WTC11 (cell line): ENCODE measurements around the gene FRMD4A. TPM values are rescaled to one million over a fixed set of nuclear protein-coding genes. Genes with fewer than 3 reads are reported as not detected.

Experiments
- ATAC-seq: fragments of 200-7000 bp; cut with Tn5 transposase; 2 replicates; pipeline ENCODE4 v1.10.0; 2021; ENCODE audit warnings: mild to moderate bottlenecking, moderate library complexity
- CTCF ChIA-PET: fragments of 300-600 bp; sonication (Branson Sonifier 250); formaldehyde crosslinking; loops from one replicate; lab custom pipeline; 2021; ENCODE audit warnings: antibody characterized with exemption; lab: Charles Lee
- POLR2A ChIA-PET: fragments of 350-600 bp; sonication (Branson Sonifier 250); formaldehyde crosslinking; loops from one replicate; lab custom pipeline; 2021; ENCODE audit warnings: antibody characterized with exemption; lab: Charles Lee
- DNase-seq: peaks from one replicate; pipeline ENCODE4 v3.0.0; 2021; ENCODE audit warnings: low spot score
- H3K27ac Mint-ChIP-seq: 2 replicates; pipeline ENCODE4 v1.8.0; 2021; ENCODE audit warnings: mixed read lengths
- H3K27me3 Mint-ChIP-seq: 2 replicates; pipeline ENCODE4 v1.8.0; 2021; ENCODE audit warnings: low read depth, mild to moderate bottlenecking, moderate library complexity, mixed read lengths
- H3K36me3 Mint-ChIP-seq: 2 replicates; pipeline ENCODE4 v1.8.0; 2021; ENCODE audit warnings: mixed read lengths
- H3K4me1 Mint-ChIP-seq: 2 replicates; pipeline ENCODE4 v1.8.0; 2022; ENCODE audit warnings: mixed read lengths
- H3K4me3 Mint-ChIP-seq: 2 replicates; pipeline ENCODE4 v1.8.0; 2021; ENCODE audit warnings: mild to moderate bottlenecking, moderate library complexity, mixed read lengths
- H3K9me3 Mint-ChIP-seq: 2 replicates; pipeline ENCODE4 v1.8.0; 2021; ENCODE audit warnings: mixed read lengths
- ARID4B ChIP-seq: sonication (generic); formaldehyde crosslinking; IDR thresholded peaks from 2 replicates; pipeline ENCODE4 v1.8.0; 2023; ENCODE audit warnings: missing genetic modification reagents, mild to moderate bottlenecking, borderline replicate concordance
- FOXJ3 ChIP-seq: sonication (generic); formaldehyde crosslinking; IDR thresholded peaks from 2 replicates; pipeline ENCODE4 v1.9.0; 2021; ENCODE audit warnings: missing genetic modification reagents, mild to moderate bottlenecking, borderline replicate concordance
- GRHL2 ChIP-seq: fragments of 250-450 bp; sonication (Bioruptor Pico); IDR thresholded peaks from 2 replicates; pipeline ENCODE4 v1.8.0; 2022; ENCODE audit warnings: mild to moderate bottlenecking, moderate library complexity; ENCODE audit not compliant: insufficient replicate concordance, severe bottlenecking
- IRF1 ChIP-seq: sonication (generic); formaldehyde crosslinking; IDR thresholded peaks from 2 replicates; pipeline ENCODE4 v1.8.0; 2023; ENCODE audit warnings: missing genetic modification reagents
- MAX ChIP-seq: sonication (generic); formaldehyde crosslinking; IDR thresholded peaks from 2 replicates; pipeline ENCODE4 v1.8.0; 2022; ENCODE audit warnings: mild to moderate bottlenecking, missing genetic modification reagents
- NFATC4 ChIP-seq: fragments of 250-450 bp; sonication (Bioruptor Pico); IDR thresholded peaks from 2 replicates; pipeline ENCODE4 v1.9.0; 2021; ENCODE audit warnings: mild to moderate bottlenecking
- NFYB ChIP-seq: sonication (generic); formaldehyde crosslinking; conservative IDR thresholded peaks from 2 replicates; pipeline ENCODE4 v1.8.0; 2022; ENCODE audit warnings: low read depth, missing genetic modification reagents
- RELA ChIP-seq: sonication (generic); formaldehyde crosslinking; IDR thresholded peaks from 2 replicates; pipeline ENCODE4 v1.8.1; 2022; ENCODE audit warnings: missing genetic modification reagents, mild to moderate bottlenecking, borderline replicate concordance
- RORB ChIP-seq: fragments of 250-450 bp; sonication (Bioruptor Pico); IDR thresholded peaks from 2 replicates; pipeline ENCODE4 v1.9.0; 2021; ENCODE audit warnings: mild to moderate bottlenecking
- SMAD3 ChIP-seq: sonication (generic); formaldehyde crosslinking; IDR thresholded peaks from 2 replicates; pipeline ENCODE4 v1.8.0; 2022; ENCODE audit warnings: missing genetic modification reagents, mild to moderate bottlenecking, borderline replicate concordance
- TEAD1 ChIP-seq: sonication (generic); formaldehyde crosslinking; IDR thresholded peaks from 2 replicates; pipeline ENCODE4 v1.8.0; 2022; ENCODE audit warnings: mild to moderate bottlenecking, missing genetic modification reagents
- ZNF121 ChIP-seq: sonication (generic); formaldehyde crosslinking; IDR thresholded peaks from 2 replicates; pipeline ENCODE4 v1.8.0; 2023; ENCODE audit warnings: missing genetic modification reagents
- ZNF263 ChIP-seq: sonication (generic); formaldehyde crosslinking; IDR thresholded peaks from 2 replicates; pipeline ENCODE4 v1.8.1; 2022; ENCODE audit warnings: low read depth, mild to moderate bottlenecking, moderate library complexity, missing genetic modification reagents
- ZNF423 ChIP-seq: fragments of 250-450 bp; sonication (Bioruptor Pico); IDR thresholded peaks from 2 replicates; pipeline ENCODE4 v2.1.2; 2022; ENCODE audit warnings: mild to moderate bottlenecking, moderate library complexity
- ZNF425 ChIP-seq: fragments of 250-450 bp; sonication (Bioruptor Pico); conservative IDR thresholded peaks from 2 replicates; pipeline ENCODE4 v1.9.0; 2021; ENCODE audit warnings: mild to moderate bottlenecking
- ZNF671 ChIP-seq: fragments of 250-450 bp; sonication (Bioruptor Pico); IDR thresholded peaks from 2 replicates; pipeline ENCODE4 v1.8.0; 2021; ENCODE audit warnings: mild to moderate bottlenecking
- ZSCAN18 ChIP-seq: fragments of 250-450 bp; sonication (Bioruptor Pico); IDR thresholded peaks from 2 replicates; pipeline ENCODE4 v2.1.2; 2022; ENCODE audit warnings: mild to moderate bottlenecking, moderate library complexity
- total RNA-seq: library from RNA; stranded (reverse); gene quantifications from 3 replicates; pipeline ENCODE4 v1.2.3, GENCODE V29; 2021

FRMD4A gene
- total RNA-seq, 1 experiment from 2014 or later, result 35.5 TPM

- POLR2A ChIA-PET, result no interaction called here
- Mint-ChIP-seq H3K9me3 (no peaks in the 10 kb centered on the region), H3K27ac (no peak overlapping the region), H3K27me3 (no peaks in the 10 kb centered on the region), H3K4me3 (no peak overlapping the region), H3K4me1 (no peaks in the 10 kb centered on the region), H3K36me3 (no peaks in the 10 kb centered on the region)
- DNase-seq (no peak), ATAC-seq (no peak)
- CTCF ChIA-PET, result no interaction called here
- TF ChIP-seq ZNF423 (CRISPR knock-in tag) (no peak), ARID4B (CRISPR knock-in tag) (no peak)
These were observed 184.7 kb downstream of the FRMD4A start for GRCh38 chr10:14146025-14146424.

DNA sequence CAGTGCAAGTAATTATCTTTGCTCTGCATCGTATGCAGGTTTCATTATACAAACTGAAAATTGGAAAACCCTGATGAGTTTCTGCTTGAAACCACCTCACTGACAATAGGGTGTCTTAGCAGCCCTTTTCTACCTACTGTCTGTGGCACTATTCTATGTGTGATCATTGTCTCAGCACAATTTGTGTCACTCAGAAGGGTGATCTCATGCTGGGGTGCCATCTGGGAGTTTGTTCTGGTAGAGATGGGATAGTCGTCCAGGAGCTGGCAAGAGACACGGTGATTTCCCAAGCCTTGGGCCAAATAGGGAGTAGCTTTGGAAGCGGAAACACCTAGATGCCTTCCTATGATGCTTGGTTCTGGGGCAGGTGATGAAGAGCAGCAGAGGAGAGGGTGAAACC is 186.3 kb downstream of the FRMD4A start:
- Mint-ChIP-seq H3K27ac (no peak overlapping the region), H3K9me3 (no peaks in the 10 kb centered on the region), H3K36me3 (no peaks in the 10 kb centered on the region), H3K27me3 (no peaks in the 10 kb centered on the region), H3K4me1 (no peaks in the 10 kb centered on the region), H3K4me3 (no peak overlapping the region)
- DNase-seq, result no peak
- CTCF ChIA-PET, result no interaction called here
- no peak for ATAC-seq
- TF ChIP-seq ZNF425 (CRISPR knock-in tag) (no peak), NFYB (CRISPR knock-in tag) (no peak), IRF1 (CRISPR knock-in tag) (no peak), MAX (CRISPR knock-in tag) (no peak), RORB (no peak)
- POLR2A ChIA-PET, result no interaction called here

GRCh38 chr10:14142606-14143250 is 188.0 kb downstream of the FRMD4A start:
- ChIA-PET POLR2A (no interaction called here), CTCF (no interaction called here)
- H3K36me3 Mint-ChIP-seq, result no peaks in the 10 kb centered on the region
- no peak overlapping the region for H3K27ac Mint-ChIP-seq
- TF ChIP-seq NFATC4 (CRISPR knock-in tag) (no peak), ZNF121 (CRISPR knock-in tag) (no peak), GRHL2 (CRISPR knock-in tag) (no peak), FOXJ3 (CRISPR knock-in tag) (no peak), TEAD1 (CRISPR knock-in tag) (no peak), IRF1 (CRISPR knock-in tag) (no peak), ZNF671 (CRISPR knock-in tag) (no peak), SMAD3 (CRISPR knock-in tag) (no peak), ZNF423 (CRISPR knock-in tag) (no peak), RELA (CRISPR knock-in tag) (no peak), NFYB (CRISPR knock-in tag) (no peak), ZSCAN18 (CRISPR knock-in tag) (no peak), ZNF263 (CRISPR knock-in tag) (no peak)
- no peaks in the 10 kb centered on the region for H3K27me3 Mint-ChIP-seq
- no peak for ATAC-seq
- no peaks in the 10 kb centered on the region for H3K4me1 Mint-ChIP-seq
- no peak overlapping the region for H3K4me3 Mint-ChIP-seq
- H3K9me3 Mint-ChIP-seq, result no peaks in the 10 kb centered on the region
- no peak for DNase-seq
